DMS53 treated with DMSO at 0.1 percent for 48 hours (cell line): ENCODE measurements around the gene MED4.
"Not testable (repeated sequence)": the region's sequence is repeated elsewhere in the genome, so short reads cannot be mapped to it uniquely, and the experiment has no call there.

Source experiments
- DNase-seq: peaks from one replicate; lab custom pipeline; 2025; ENCODE audit not compliant: unreplicated experiment; lab: John Stamatoyannopoulos, UW

MED4 gene

GRCh38 chr13:48096670-48097069, 1.8 kb upstream of the MED4 start:
- DNase-seq, result no peak

GRCh38 chr13:48094404-48094780, 512 bp downstream of the MED4 start:
- DNase-seq, result no peak

GRCh38 chr13:48093588-48093987, 1.3 kb downstream of the MED4 start:
- no peak for DNase-seq

GRCh38 chr13:48086272-48086671, 8.6 kb downstream of the MED4 start:
- DNase-seq, result no peak

GRCh38 chr13:48081739-48082138, 13.2 kb downstream of the MED4 start:
- DNase-seq, result no peak

GRCh38 chr13:48078251-48078656, 16.6 kb downstream of the MED4 start:
- DNase-seq, result no peak

- DNase-seq, result no peak
Measured at GRCh38 chr13:48074006-48074405, 20.9 kb downstream of the MED4 start.

GRCh38 chr13:48072787-48073186, 22.1 kb downstream of the MED4 start:
- no peak for DNase-seq

GRCh38 chr13:48072304-48072703, 22.6 kb downstream of the MED4 start:
- DNase-seq, result no peak

- DNase-seq, result no peak
Measured at GRCh38 chr13:48070942-48071341, 24.0 kb downstream of the MED4 start.

- no peak for DNase-seq
Measured at GRCh38 chr13:48069573-48069972, 25.3 kb downstream of the MED4 start.

- DNase-seq, result no peak
Measured at GRCh38 chr13:48068952-48069351, 26.0 kb downstream of the MED4 start.

GRCh38 chr13:48068036-48068435, 26.9 kb downstream of the MED4 start:
- no peak for DNase-seq

- DNase-seq, result no peak
Measured at GRCh38 chr13:48066310-48066989, 28.5 kb downstream of the MED4 start.

GRCh38 chr13:48059951-48060350, 35.0 kb downstream of the MED4 start:
- not testable (repeated sequence) for DNase-seq

- not testable (repeated sequence) for DNase-seq
Measured at GRCh38 chr13:48058536-48058935, 36.4 kb downstream of the MED4 start.

GRCh38 chr13:48055712-48056111, 39.2 kb downstream of the MED4 start:
- DNase-seq, result no peak

- no peak for DNase-seq
Measured at GRCh38 chr13:48054601-48055000, 40.3 kb downstream of the MED4 start.

GRCh38 chr13:48050550-48050949, 44.4 kb downstream of the MED4 start:
- DNase-seq, result no peak

GRCh38 chr13:48043789-48044503, 51.0 kb downstream of the MED4 start:
- no peak for DNase-seq

GRCh38 chr13:48042894-48043293, 52.0 kb downstream of the MED4 start:
- DNase-seq, result no peak

GRCh38 chr13:48040896-48041295, 54.0 kb downstream of the MED4 start:
- DNase-seq, result no peak

GRCh38 chr13:48040049-48040448, 54.9 kb downstream of the MED4 start:
- no peak for DNase-seq
